Gastrocnemius medialis (tissue), 4 donors: ENCODE results near the gene HNRNPA1L2. TPM values are rescaled to one million over a fixed set of nuclear protein-coding genes. Genes with fewer than 3 reads are reported as not detected.
"Not testable (repeated sequence)": the region's sequence is repeated elsewhere in the genome, so short reads cannot be mapped to it uniquely, and the experiment has no call there.

Source experiments
- ATAC-seq, 2 donors: fragments of 150-250 bp; one replicate each; pipeline ENCODE4 v1.9.1; 2016
- DNase-seq, 2 donors: peaks; one replicate each; pipeline ENCODE4 v3.0.0-alpha.2; 2019
- H3K27ac ChIP-seq, 4 donors: fragments of 200-600 bp; sonication (generic); 1 replicate in 1 of 4; 2 replicates in 3 of 4; pipeline ENCODE4 v1.5.1; 2016 to 2018; ENCODE audit warnings: mild to moderate bottlenecking in 2 of 4, moderate library complexity in 1 of 4
- H3K27me3 ChIP-seq, 3 donors: fragments of 200-600 bp; sonication (generic) in 2 of 3; 1 replicate in 1 of 3; 2 replicates in 2 of 3; pipeline versions ENCODE4 v1.5.1 to v1.6.0; 2016 to 2019; ENCODE audit warnings: mild to moderate bottlenecking in 1 of 3, moderate library complexity in 1 of 3
- H3K36me3 ChIP-seq, 2 donors: fragments of 200-600 bp; sonication (generic) in 1 of 2; one replicate each; pipeline ENCODE4 v1.5.1; 2017 to 2018
- H3K4me1 ChIP-seq, 2 donors: fragments of 200-600 bp; sonication (generic) in 1 of 2; one replicate each; pipeline ENCODE4 v1.5.1; 2016 to 2017; ENCODE audit warnings: mild to moderate bottlenecking in 2 of 2
- H3K4me3 ChIP-seq, 4 donors: fragments of 200-600 bp; sonication (generic) in 3 of 4; 1 replicate in 1 of 4; 2 replicates in 3 of 4; pipeline ENCODE4 v1.5.1; 2016 to 2019; ENCODE audit warnings: mild to moderate bottlenecking in 2 of 4
- H3K9me3 ChIP-seq, 3 donors: fragments of 200-600 bp; sonication (generic) in 2 of 3; 1 replicate in 1 of 3; 2 replicates in 2 of 3; pipeline ENCODE4 v1.5.1; 2016 to 2019
- CTCF ChIP-seq, 5 experiments: fragments of 450-650 bp in 3 of 5; fragments of 200-600 bp in 2 of 5; sonication (generic) in 2 of 5; IDR thresholded peaks in 4 of 5; conservative IDR thresholded peaks in 1 of 5; 1 replicate in 4 of 5; 2 replicates in 1 of 5; pipeline ENCODE4 v1.5.1; 2016 to 2019; ENCODE audit warnings: antibody characterized with exemption in 5 of 5, mild to moderate bottlenecking in 3 of 5, moderate library complexity in 3 of 5
- POLR2A ChIP-seq, 2 donors: fragments of 450-650 bp; IDR thresholded peaks; one replicate each; pipeline ENCODE4 v1.6.1; 2017; ENCODE audit warnings: antibody characterized with exemption in 2 of 2, mild to moderate bottlenecking in 2 of 2, moderate library complexity in 2 of 2
- in situ Hi-C, 4 donors: fragments of 200-750 bp; cut with MboI; loops; one replicate each; pipeline versions ENCODE4 v1.15.0 to v1.8.0; 2017; ENCODE audit warnings: low sequenced_read_pairs in 4 of 4
- intact Hi-C: fragments of 100-400 bp; cut with DNase I; formaldehyde crosslinking; loops from one replicate; pipeline ENCODE4 v1.15.1; 2023; ENCODE audit warnings: low total_unique reads
- total RNA-seq, 4 donors: library from RNA; depleted of rRNA; stranded (reverse); fragments of >200 nt; gene quantifications; one replicate each; pipeline versions ENCODE4 v1.1.0 to v1.2.3, GENCODE V29; 2016

Gene HNRNPA1L2
- total RNA-seq, 4 donors from 2014 or later: 0.55 to 1.3 (median 1.1) TPM

- DNase-seq (no peak), ATAC-seq (no peak)
- intact Hi-C loops (no loop called here), in situ Hi-C loops (loop anchor here in 2 of 4 donors (25.0 kb wide), 2 partner anchors 211 to 486 kb away; partner anchors contain the start of genes CKAP2 (in 1 of the 2) and VPS36 (in 1 of the 2))
- Histone ChIP-seq H3K4me3 (no peak overlapping the region), H3K9me3 (no peaks in the 10 kb centered on the region), H3K36me3 (peaks cover 0 to 22% of the 10 kb centered on the region in 2 donors), H3K27me3 (no peaks in the 10 kb centered on the region), H3K27ac (no peak overlapping the region), H3K4me1 (no peaks in the 10 kb centered on the region)
- no peak for TF ChIP-seq CTCF (IDR thresholded peaks at IDR 0.05 in 4 of 5, conservative IDR thresholded peaks at IDR 0.05 in 1 of 5)
- no peak for TF ChIP-seq POLR2A (IDR thresholded peaks at IDR 0.05)
These were observed 31.2 kb downstream of the HNRNPA1L2 start for GRCh38 chr13:52673465-52673864.

DNA sequence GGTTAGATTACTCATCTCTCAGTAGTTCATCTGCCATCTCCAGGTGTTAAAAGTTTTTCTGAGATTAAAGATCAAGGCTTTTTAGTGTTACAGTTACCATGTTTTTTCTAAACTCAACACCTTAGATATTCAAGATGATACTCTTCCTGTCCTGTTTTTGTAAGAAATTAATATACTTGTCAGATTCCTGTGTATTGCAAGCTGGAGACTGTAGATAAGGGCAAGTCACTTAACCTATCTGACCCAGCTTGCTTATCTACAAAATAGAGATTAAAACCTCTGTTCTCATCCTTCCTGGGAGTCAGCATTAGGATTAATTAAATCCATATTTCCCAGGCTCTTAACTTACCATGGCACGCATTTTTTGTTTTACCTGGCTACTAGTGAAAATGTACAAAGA is 35.6 kb downstream of the HNRNPA1L2 start:
- Histone ChIP-seq H3K27me3 (no peaks in the 10 kb centered on the region), H3K36me3 (peaks cover 0 to 31% of the 10 kb centered on the region in 2 donors), H3K27ac (no peak overlapping the region), H3K4me1 (no peaks in the 10 kb centered on the region), H3K4me3 (no peak overlapping the region), H3K9me3 (no peaks in the 10 kb centered on the region)
- intact Hi-C loops: no loop called here
- TF ChIP-seq POLR2A (IDR thresholded peaks at IDR 0.05) (no peak), CTCF (IDR thresholded peaks at IDR 0.05 in 4 of 5, conservative IDR thresholded peaks at IDR 0.05 in 1 of 5) (no peak)
- in situ Hi-C loops: no loop called here
- ATAC-seq (no peak), DNase-seq (no peak)

DNA sequence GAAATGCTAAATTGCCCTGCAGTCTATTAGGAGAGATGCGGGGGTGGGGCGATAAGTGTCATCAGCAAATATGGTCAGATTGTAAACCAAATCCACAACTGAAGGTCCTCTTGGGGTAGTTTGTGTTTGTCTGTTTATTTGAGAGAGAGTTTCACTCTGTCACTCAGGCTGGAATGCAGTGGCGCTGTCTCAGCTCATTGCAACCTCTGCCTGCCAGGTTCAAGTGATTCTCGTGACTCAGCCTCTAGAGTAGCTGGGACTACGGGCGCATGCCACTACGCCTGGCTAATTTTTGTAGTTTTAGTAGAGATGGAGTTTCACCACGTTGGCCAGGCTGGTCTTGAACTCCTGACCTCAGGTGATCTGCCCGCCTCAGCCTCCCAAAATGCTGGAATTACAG is 43.6 kb downstream of the HNRNPA1L2 start:
- DNase-seq, ATAC-seq, H3K4me1 ChIP-seq, H3K9me3 ChIP-seq, H3K27me3 ChIP-seq, H3K27ac ChIP-seq, in situ Hi-C loops, intact Hi-C loops, H3K4me3 ChIP-seq: not testable (repeated sequence)
- peaks cover 0 to 52% of the 10 kb centered on the region in 2 donors for H3K36me3 ChIP-seq

DNA sequence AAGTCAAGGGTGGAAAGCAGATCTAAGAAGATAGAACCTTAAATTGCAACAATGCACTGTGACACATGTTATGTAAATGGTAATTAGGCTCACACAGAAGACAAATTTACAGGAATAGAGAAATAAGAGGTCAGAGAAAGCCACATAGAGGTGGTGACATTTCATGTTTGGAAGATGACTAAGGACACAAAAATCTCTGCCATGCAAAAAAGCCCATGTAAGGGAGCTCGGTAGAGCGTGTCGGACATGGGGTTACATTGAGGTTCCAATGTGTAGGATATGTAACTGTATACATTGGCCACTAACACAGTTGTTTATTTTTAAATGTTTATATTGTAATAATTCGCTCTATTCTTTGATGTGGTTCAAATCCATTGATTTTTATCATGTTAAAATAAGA is 44.1 kb downstream of the HNRNPA1L2 start:
- H3K36me3 ChIP-seq: peaks cover 0 to 47% of the 10 kb centered on the region in 2 donors
- no peak for ATAC-seq
- TF ChIP-seq POLR2A (IDR thresholded peaks at IDR 0.05) (no peak), CTCF (IDR thresholded peaks at IDR 0.05 in 4 of 5, conservative IDR thresholded peaks at IDR 0.05 in 1 of 5) (no peak)

More for the DNA sequence above, 44.1 kb downstream of the HNRNPA1L2 start:
- no peak overlapping the region for H3K4me3 ChIP-seq
- no peaks in the 10 kb centered on the region for H3K27me3 ChIP-seq
- H3K9me3 ChIP-seq: no peaks in the 10 kb centered on the region
- H3K27ac ChIP-seq: no peak overlapping the region
- no peaks in the 10 kb centered on the region for H3K4me1 ChIP-seq
- in situ Hi-C loops (no loop called here), intact Hi-C loops (no loop called here)
- DNase-seq: no peak

Other genes with a start within 250 kb of the HNRNPA1L2 start
- 1 to 10 TPM; 3.6 to 4.9 (median 4.5) TPM for gene THSD1, start 236.3 kb upstream of the HNRNPA1L2 start, total RNA-seq
- 10 to 100 TPM; 27.1 to 55.7 (median 45.2) TPM for gene VPS36, start 191.8 kb upstream of the HNRNPA1L2 start, total RNA-seq
- 1 to 10 TPM; 3.6 to 5.0 (median 4.9) TPM for gene CKAP2, start 187.0 kb upstream of the HNRNPA1L2 start, total RNA-seq
- gene SUGT1, start 10.4 kb downstream of the HNRNPA1L2 start, total RNA-seq: 10 to 100 TPM; 37.5 to 48.5 (median 40.1) TPM
- not detected for gene CNMD, start 97.4 kb downstream of the HNRNPA1L2 start, total RNA-seq
- under 1 TPM in 1 of 4 donors, not detected in 3; 0.39 TPM for gene PCDH8, start 206.2 kb downstream of the HNRNPA1L2 start, total RNA-seq